Measurements from ENCODE around the gene SUGCT. TPM values are rescaled to one million over a fixed set of nuclear protein-coding genes. Genes with fewer than 3 reads are reported as not detected.
A peak's percentile ranks its signal among the peaks of the same experiment; 100 is the strongest.

The SUGCT gene
- total and polyA plus RNA-seq, 9 of the 15 experiments (the other 6 are each of a cell fraction or from before 2014, with no cell fraction given) = 0.58 to 2.5 (median 1.4) TPM

DNA sequence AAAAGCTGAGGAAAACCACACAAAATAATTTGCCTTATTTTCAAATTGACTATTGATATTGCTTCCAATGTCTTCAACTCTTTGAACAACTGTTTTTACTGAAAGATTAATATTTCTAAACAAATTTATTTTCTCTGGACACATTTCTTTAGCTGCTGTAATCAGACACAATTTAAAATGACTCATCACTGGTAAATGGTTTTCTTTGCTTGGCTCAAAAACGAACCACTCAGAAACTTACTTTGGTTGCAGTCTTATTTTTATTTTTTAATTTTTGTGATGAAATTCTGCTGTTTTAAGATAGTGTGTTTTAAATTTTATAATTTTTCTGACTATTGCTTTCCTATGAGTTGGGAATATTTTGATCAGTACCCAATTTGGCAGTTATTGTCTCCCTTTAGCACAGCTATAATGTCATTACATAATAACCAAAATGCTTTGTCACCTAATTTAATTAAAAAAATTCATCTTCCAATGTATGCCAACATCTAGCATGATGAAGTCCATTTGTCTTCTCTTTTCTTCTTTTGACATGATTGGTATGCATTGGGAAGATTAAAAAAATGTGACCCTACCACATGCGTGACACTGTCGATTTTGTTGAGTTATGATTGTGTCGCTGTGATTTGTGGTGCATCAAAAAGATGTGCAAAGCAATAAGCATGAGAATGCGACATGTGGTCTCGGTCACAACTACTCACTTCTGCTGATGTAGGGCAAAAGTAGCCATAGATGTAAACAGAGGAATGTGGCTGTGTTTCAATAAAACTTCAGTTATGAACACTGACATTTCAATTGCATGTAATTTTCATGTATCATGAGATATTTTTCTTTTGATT lies 222.3 kb downstream of the SUGCT start:
- no peaks in the 10 kb centered on the region for H3K79me2 ChIP-seq (ENCODE audit: control insufficient read depth, insufficient read depth, low read length)
- no peak for ATAC-seq
- no peak for DNase-seq (ENCODE audit: extremely low read depth in 1 of 4, low spot score in 3 of 4)
- CTCF ChIA-PET (ENCODE audit: low intra/inter-chr PET ratio) = no interaction called here
- intact Hi-C loops (cut with micrococcal nuclease) = loop anchor here (2.0 kb wide), 1 partner anchor 26 kb away; no protein-coding TSS in a partner anchor
- H3K4me2 ChIP-seq (ENCODE audit: insufficient read depth, low read length) = no peak overlapping the region
- H2AFZ ChIP-seq (ENCODE audit: low read depth, low read length) = no peak overlapping the region
- no peaks in the 10 kb centered on the region for H4K20me1 ChIP-seq (replicated peaks; ENCODE audit: control insufficient read depth, insufficient read depth, low read length)
- H3K9me1 ChIP-seq (ENCODE audit: control insufficient read depth, insufficient read depth, low read length) = no peaks in the 10 kb centered on the region
- WGBS (ENCODE audit: insufficient coverage, low coverage, missing lambda C conversion rate) = 9% methylated on average over 6 of the region's 6 CpGs
- H3K27ac ChIP-seq (ENCODE audit: extremely low read depth, low read depth, low read length) = no peak overlapping the region
- in situ Hi-C loops (cut with MboI) = no loop called here
- BruUV-seq (replicated peaks) = no TSS peak
- TF ChIP-seq ZFP36 (IDR thresholded peaks at IDR 0.05; ENCODE audit: low read depth, low read length, partially characterized antibody) (no peak), HNRNPLL (IDR thresholded peaks at IDR 0.05; ENCODE audit: low read depth, low read length, poor library complexity, severe bottlenecking) (no peak), ZNF398 (CRISPR knock-in tag; IDR thresholded peaks at IDR 0.05) (no peak), FOSL1 (tag; conservative IDR thresholded peaks at IDR 0.05) (peak; percentile 31; the same call in 1 of the 2 replicates), ATF3 (IDR thresholded peaks at IDR 0.05) (peak; percentile 47), ATF3 (CRISPR knock-in tag; conservative IDR thresholded peaks at IDR 0.05) (no peak), PHB2 (IDR thresholded peaks at IDR 0.05; ENCODE audit: low read depth) (no peak), ZNF551 (CRISPR knock-in tag; IDR thresholded peaks at IDR 0.05) (no peak), ZBTB34 (CRISPR knock-in tag; IDR thresholded peaks at IDR 0.05) (no peak), KDM1A (IDR thresholded peaks at IDR 0.05) (no peak), SOX6 (IDR thresholded peaks at IDR 0.05) (no peak), RAD51 (IDR thresholded peaks at IDR 0.05; ENCODE audit: borderline replicate concordance, low read depth) (no peak)
- TF ChIP-seq, protein P1, sequence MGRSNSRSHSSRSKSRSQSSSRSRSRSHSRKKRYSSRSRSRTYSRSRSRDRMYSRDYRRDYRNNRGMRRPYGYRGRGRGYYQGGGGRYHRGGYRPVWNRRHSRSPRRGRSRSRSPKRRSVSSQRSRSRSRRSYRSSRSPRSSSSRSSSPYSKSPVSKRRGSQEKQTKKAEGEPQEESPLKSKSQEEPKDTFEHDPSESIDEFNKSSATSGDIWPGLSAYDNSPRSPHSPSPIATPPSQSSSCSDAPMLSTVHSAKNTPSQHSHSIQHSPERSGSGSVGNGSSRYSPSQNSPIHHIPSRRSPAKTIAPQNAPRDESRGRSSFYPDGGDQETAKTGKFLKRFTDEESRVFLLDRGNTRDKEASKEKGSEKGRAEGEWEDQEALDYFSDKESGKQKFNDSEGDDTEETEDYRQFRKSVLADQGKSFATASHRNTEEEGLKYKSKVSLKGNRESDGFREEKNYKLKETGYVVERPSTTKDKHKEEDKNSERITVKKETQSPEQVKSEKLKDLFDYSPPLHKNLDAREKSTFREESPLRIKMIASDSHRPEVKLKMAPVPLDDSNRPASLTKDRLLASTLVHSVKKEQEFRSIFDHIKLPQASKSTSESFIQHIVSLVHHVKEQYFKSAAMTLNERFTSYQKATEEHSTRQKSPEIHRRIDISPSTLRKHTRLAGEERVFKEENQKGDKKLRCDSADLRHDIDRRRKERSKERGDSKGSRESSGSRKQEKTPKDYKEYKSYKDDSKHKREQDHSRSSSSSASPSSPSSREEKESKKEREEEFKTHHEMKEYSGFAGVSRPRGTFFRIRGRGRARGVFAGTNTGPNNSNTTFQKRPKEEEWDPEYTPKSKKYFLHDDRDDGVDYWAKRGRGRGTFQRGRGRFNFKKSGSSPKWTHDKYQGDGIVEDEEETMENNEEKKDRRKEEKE (IDR thresholded peaks at IDR 0.05; ENCODE audit: borderline replicate concordance in 1 of 2, control insufficient read depth in 1 of 2, low read depth in 2 of 2, low read length in 1 of 2) = no peak
- H3K9ac ChIP-seq (ENCODE audit: insufficient read depth in 1 of 2, low read depth in 2 of 2, low read length in 2 of 2) = no peak overlapping the region
- H3K4me3 ChIP-seq = no peak overlapping the region
- no peaks in the 10 kb centered on the region for H3K36me3 ChIP-seq (ENCODE audit: control insufficient read depth, insufficient read depth, low read length)
- no peaks in the 10 kb centered on the region for H3K27me3 ChIP-seq (ENCODE audit: control insufficient read depth in 2 of 2, insufficient read depth in 2 of 2, low read length in 2 of 2)
- H3K9me3 ChIP-seq (replicated peaks; ENCODE audit: control insufficient read depth, insufficient read depth, low read depth, low read length) = no peaks in the 10 kb centered on the region
- no peaks in the 10 kb centered on the region; a peak in 1 of 5 replicates for H3K4me1 ChIP-seq (replicated peaks in 1 of 2; ENCODE audit: control insufficient read depth in 2 of 2, insufficient read depth in 2 of 2, low read length in 2 of 2)
- POLR2A ChIA-PET = no interaction called here
- no peak for FAIRE-seq

All from K562 (cell line).